NT2/D1 (cell line): ENCODE data around the gene EEF1A2.

ENCODE experiments used
- SUZ12 ChIP-seq: IDR thresholded peaks from 2 replicates; pipeline ENCODE4 v1.6.1; 2011; ENCODE audit not compliant: insufficient read length, insufficient read depth; ENCODE audit errors: extremely low read depth
- YY1 ChIP-seq: IDR thresholded peaks from 2 replicates; pipeline ENCODE4 v1.6.1; 2011; ENCODE audit not compliant: insufficient read length, insufficient read depth

GRCh38 chr20:63498960-63499337, at the start of gene EEF1A2:
- TF ChIP-seq YY1: no peak
- TF ChIP-seq SUZ12: no peak
